ENCODE data around the gene SHISA4. TPM values are rescaled to one million over a fixed set of nuclear protein-coding genes. Genes with fewer than 3 reads are reported as not detected.

Gene SHISA4
- total RNA-seq, 1 donor from 2014 or later, result 0.85 TPM

DNA sequence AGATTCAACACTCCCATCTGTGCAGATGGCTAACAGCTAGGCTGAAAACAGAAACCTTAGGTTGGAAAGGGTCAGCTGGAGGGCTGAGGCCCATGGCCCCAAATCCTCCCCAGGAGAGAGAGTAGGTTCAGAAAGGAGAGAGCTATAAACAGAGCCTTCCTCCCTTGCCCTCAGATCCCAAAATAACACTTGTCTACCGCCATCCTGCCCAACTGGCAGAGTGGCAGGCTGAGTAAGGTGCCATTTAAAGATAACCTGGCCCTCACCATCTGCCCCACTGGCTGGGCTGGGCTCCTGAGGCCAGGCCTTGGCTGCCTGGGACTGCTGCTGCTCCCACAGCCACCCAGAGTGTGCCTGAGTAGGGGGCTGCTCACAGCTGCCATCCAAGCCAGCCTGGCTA is 4.3 kb upstream of the SHISA4 start:
- Mint-ChIP-seq H3K27me3 (ENCODE audit: unreplicated experiment) (peaks cover 14% of the 10 kb centered on the region), H3K9me3 (ENCODE audit: unreplicated experiment) (no peaks in the 10 kb centered on the region), H3K36me3 (ENCODE audit: low read depth, unreplicated experiment) (no peaks in the 10 kb centered on the region), H3K4me1 (ENCODE audit: unreplicated experiment) (peaks cover 3% of the 10 kb centered on the region), H3K27ac (ENCODE audit: unreplicated experiment) (no peak overlapping the region), H3K4me3 (ENCODE audit: unreplicated experiment) (no peak overlapping the region)
- TF ChIP-seq, protein P1, sequence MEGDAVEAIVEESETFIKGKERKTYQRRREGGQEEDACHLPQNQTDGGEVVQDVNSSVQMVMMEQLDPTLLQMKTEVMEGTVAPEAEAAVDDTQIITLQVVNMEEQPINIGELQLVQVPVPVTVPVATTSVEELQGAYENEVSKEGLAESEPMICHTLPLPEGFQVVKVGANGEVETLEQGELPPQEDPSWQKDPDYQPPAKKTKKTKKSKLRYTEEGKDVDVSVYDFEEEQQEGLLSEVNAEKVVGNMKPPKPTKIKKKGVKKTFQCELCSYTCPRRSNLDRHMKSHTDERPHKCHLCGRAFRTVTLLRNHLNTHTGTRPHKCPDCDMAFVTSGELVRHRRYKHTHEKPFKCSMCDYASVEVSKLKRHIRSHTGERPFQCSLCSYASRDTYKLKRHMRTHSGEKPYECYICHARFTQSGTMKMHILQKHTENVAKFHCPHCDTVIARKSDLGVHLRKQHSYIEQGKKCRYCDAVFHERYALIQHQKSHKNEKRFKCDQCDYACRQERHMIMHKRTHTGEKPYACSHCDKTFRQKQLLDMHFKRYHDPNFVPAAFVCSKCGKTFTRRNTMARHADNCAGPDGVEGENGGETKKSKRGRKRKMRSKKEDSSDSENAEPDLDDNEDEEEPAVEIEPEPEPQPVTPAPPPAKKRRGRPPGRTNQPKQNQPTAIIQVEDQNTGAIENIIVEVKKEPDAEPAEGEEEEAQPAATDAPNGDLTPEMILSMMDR (IDR thresholded peaks at IDR 0.05; ENCODE audit: unreplicated experiment), result no peak
- no peak for DNase-seq (ENCODE audit: low spot score)

DNA sequence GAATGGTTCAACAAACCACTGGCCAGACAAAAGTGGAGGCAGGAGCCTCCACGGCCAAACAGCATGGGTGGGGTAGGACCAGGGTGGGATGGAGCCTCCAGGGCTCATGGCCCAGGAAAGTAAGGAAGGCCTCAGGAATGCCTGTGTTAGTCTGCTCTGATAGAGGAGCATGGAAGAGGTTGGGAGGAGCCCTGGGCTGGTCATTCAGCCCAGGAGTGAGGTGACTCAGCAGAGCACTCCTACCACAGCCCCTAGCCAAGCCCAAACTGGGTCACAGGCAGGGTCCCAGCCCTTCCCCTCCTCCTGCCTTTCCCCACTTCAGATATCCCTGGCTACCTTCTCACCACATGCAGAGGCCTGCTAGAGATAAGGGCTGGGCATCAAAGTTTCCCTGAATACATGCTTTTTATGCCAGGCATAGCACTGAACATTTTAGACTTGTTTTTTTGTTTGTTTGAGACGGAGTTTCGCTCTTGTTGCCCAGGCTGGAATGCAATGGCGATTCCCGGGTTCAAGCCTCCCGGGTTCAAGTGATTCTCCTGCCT is 3.1 kb upstream of the SHISA4 start:
- Mint-ChIP-seq H3K4me1 (ENCODE audit: unreplicated experiment) (no peaks in the 10 kb centered on the region), H3K27ac (ENCODE audit: unreplicated experiment) (no peak overlapping the region), H3K9me3 (ENCODE audit: unreplicated experiment) (no peaks in the 10 kb centered on the region), H3K36me3 (ENCODE audit: low read depth, unreplicated experiment) (peaks cover 3% of the 10 kb centered on the region), H3K27me3 (ENCODE audit: unreplicated experiment) (peaks cover 20% of the 10 kb centered on the region), H3K4me3 (ENCODE audit: unreplicated experiment) (no peak overlapping the region)
- TF ChIP-seq, protein P1 (IDR thresholded peaks at IDR 0.05; ENCODE audit: unreplicated experiment), result no peak
- no peak for DNase-seq (ENCODE audit: low spot score)

DNA sequence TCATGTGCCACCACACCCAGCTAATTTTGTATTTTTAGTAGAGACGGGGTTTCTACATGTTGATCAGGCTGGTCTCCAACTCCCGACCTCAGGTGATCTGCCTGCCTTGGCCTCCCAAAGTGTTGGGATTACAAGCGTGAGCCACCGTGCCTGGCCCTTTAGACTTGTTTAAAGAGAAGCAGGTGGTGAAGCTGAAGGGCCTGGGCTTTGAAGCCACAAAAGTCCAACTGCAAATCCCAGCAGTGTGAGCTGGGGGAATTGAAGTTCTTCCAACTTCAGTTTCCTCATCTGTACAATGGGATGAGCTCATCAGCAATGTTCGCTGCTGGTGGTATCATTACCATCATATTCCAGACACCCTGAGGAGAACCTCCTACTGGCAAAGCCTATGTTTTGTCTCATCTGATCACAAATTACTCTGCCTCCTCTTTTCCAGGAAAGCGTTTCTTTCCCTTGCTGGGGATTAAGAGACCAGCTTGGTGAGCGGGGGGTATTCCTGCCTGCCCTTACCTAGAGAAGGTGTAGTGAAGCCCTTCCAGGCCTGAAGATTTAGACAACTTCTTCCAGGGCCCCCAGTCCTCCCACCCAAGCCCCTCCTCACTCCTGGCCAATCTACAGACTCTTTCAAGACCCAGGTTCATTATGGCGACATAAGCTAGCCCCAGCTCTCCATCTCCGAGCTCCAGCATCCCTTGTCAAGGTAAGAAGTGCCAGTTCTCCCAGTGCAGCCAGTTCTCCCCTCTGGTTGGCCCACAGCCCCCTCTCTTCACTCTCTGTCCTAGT is 2.4 kb upstream of the SHISA4 start:
- TF ChIP-seq, protein P1 (IDR thresholded peaks at IDR 0.05; ENCODE audit: unreplicated experiment), result no peak
- no peaks in the 10 kb centered on the region for H3K4me1 Mint-ChIP-seq (ENCODE audit: unreplicated experiment)
- H3K27me3 Mint-ChIP-seq (ENCODE audit: unreplicated experiment), result peaks cover 23% of the 10 kb centered on the region
- peaks cover 5% of the 10 kb centered on the region for H3K36me3 Mint-ChIP-seq (ENCODE audit: low read depth, unreplicated experiment)
- H3K4me3 Mint-ChIP-seq (ENCODE audit: unreplicated experiment), result no peak overlapping the region
- no peaks in the 10 kb centered on the region for H3K9me3 Mint-ChIP-seq (ENCODE audit: unreplicated experiment)
- no peak for DNase-seq (ENCODE audit: low spot score)
- peak overlapping the region; percentile 11 for H3K27ac Mint-ChIP-seq (ENCODE audit: unreplicated experiment)

DNA sequence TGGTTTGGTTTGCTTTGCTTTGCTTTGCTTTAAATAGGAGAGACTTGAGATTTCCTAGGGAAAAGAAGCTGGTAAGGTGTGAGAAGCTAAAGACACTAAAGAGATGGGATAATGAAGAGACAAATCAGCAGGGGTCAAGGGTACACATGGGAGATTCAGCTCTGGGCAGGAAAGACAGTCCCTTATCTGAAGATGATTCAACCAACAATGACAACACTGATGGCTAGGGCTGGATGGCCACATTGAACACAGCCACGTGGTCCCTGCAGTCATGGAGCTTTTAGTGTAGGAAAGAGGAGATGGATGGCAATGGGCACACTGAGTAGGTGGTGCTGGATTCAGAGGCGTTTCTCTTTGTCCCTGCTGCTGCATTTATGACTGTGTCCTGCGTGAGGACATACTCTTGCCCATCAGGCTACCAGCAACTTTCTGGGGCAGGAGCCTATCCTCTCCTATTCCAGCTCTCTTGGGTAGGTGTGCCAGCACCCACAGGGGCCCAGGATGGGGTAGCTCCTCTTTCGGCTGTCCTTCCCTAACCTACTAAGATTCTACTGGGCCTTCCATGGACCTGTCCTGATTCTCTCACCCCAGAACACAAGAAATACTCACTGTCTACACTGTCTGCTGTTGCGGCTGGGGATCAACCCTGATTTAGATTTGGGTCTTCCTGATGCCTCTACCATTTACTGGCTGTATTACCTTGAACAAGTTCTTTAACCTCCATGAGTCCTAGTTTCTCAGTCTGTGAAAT is 1.4 kb upstream of the SHISA4 start:
- peaks cover 5% of the 10 kb centered on the region for H3K36me3 Mint-ChIP-seq (ENCODE audit: low read depth, unreplicated experiment)
- TF ChIP-seq, protein P1 (IDR thresholded peaks at IDR 0.05; ENCODE audit: unreplicated experiment), result no peak

More for the DNA sequence above, 1.4 kb upstream of the SHISA4 start:
- no peak overlapping the region for H3K4me3 Mint-ChIP-seq (ENCODE audit: unreplicated experiment)
- H3K27ac Mint-ChIP-seq (ENCODE audit: unreplicated experiment), result no peak overlapping the region
- H3K27me3 Mint-ChIP-seq (ENCODE audit: unreplicated experiment), result peaks cover 25% of the 10 kb centered on the region
- H3K9me3 Mint-ChIP-seq (ENCODE audit: unreplicated experiment), result no peaks in the 10 kb centered on the region
- H3K4me1 Mint-ChIP-seq (ENCODE audit: unreplicated experiment), result no peaks in the 10 kb centered on the region
- no peak for DNase-seq (ENCODE audit: low spot score)
